H9 (cell line): ENCODE measurements around the gene CCL21. TPM values are rescaled to one million over a fixed set of nuclear protein-coding genes. Genes with fewer than 3 reads are reported as not detected.
A peak's percentile ranks its signal among the peaks of the same experiment; 100 is the strongest.

Experiments
- DNase-seq: peaks from one replicate; pipeline ENCODE4 v3.0.0-alpha.2; 2017
- H2AFZ ChIP-seq: one replicate; pipeline ENCODE4 v1.6.1; 2013; ENCODE audit warnings: mild to moderate bottlenecking, low read length, control low read depth, moderate library complexity
- H2AK5ac ChIP-seq: 2 replicates; pipeline ENCODE4 v1.6.1; 2013; ENCODE audit warnings: low read length, control low read depth, mixed read lengths; ENCODE audit not compliant: insufficient read length
- H2BK120ac ChIP-seq: one replicate; pipeline ENCODE4 v1.6.1; 2013; ENCODE audit warnings: low read depth, mild to moderate bottlenecking, low read length, control low read depth, inconsistent platforms; ENCODE audit not compliant: poor library complexity, severe bottlenecking
- H2BK12ac ChIP-seq: 2 replicates; pipeline ENCODE4 v1.6.1; 2013; ENCODE audit warnings: low read length, control low read depth, mixed read lengths, low read depth; ENCODE audit not compliant: insufficient read length
- H2BK15ac ChIP-seq: 2 replicates; pipeline ENCODE4 v1.6.1; 2013; ENCODE audit warnings: low read depth, low read length, control low read depth
- H2BK20ac ChIP-seq: one replicate; pipeline ENCODE4 v1.6.1; 2013; ENCODE audit warnings: low read depth, mild to moderate bottlenecking, low read length, control low read depth, inconsistent platforms; ENCODE audit not compliant: poor library complexity, severe bottlenecking
- H2BK5ac ChIP-seq: 2 replicates; pipeline ENCODE4 v1.6.1; 2013; ENCODE audit warnings: low read length, control low read depth, mixed read lengths; ENCODE audit not compliant: insufficient read length
- H3K14ac ChIP-seq: 2 replicates; pipeline ENCODE4 v1.6.1; 2013; ENCODE audit warnings: low read length, control low read depth; ENCODE audit not compliant: insufficient read depth
- H3K18ac ChIP-seq: 2 replicates; pipeline ENCODE4 v1.6.1; 2013; ENCODE audit warnings: low read depth, mild to moderate bottlenecking, mixed read lengths, low read length, control low read depth; ENCODE audit not compliant: insufficient read length
- H3K23ac ChIP-seq: 2 replicates; pipeline ENCODE4 v1.6.1; 2013; ENCODE audit warnings: low read length, control low read depth, mixed read lengths, low read depth; ENCODE audit not compliant: insufficient read length
- H3K23me2 ChIP-seq: 2 replicates; pipeline ENCODE4 v1.6.1; 2013; ENCODE audit warnings: low read depth, mild to moderate bottlenecking, mixed read lengths, low read length, control low read depth; ENCODE audit not compliant: insufficient read length, poor library complexity, severe bottlenecking
- H3K27ac ChIP-seq: 2 replicates; pipeline ENCODE4 v1.5.1; 2013; ENCODE audit warnings: low read length, control low read depth, mixed read lengths, low read depth; ENCODE audit not compliant: insufficient read length
- H3K27me3 ChIP-seq: 2 replicates; pipeline ENCODE4 v1.6.1; 2013; ENCODE audit warnings: low read length, control low read depth, inconsistent platforms; ENCODE audit not compliant: insufficient read depth
- H3K4ac ChIP-seq: 2 replicates; pipeline ENCODE4 v1.6.1; 2013; ENCODE audit warnings: low read depth, mild to moderate bottlenecking, control low read depth, inconsistent platforms, low read length, moderate library complexity
- H3K4me1 ChIP-seq: 2 replicates; pipeline ENCODE4 v1.6.1; 2013; ENCODE audit warnings: low read length, control low read depth, inconsistent platforms; ENCODE audit not compliant: insufficient read depth
- H3K4me2 ChIP-seq: 2 replicates; pipeline ENCODE4 v1.6.1; 2013; ENCODE audit warnings: low read length, control low read depth, mixed read lengths; ENCODE audit not compliant: insufficient read length, insufficient read depth
- H3K56ac ChIP-seq: 2 replicates; pipeline ENCODE4 v1.6.1; 2013; ENCODE audit warnings: low read depth, mild to moderate bottlenecking, mixed read lengths, low read length, control low read depth; ENCODE audit not compliant: insufficient read length
- H3K79me1 ChIP-seq: 2 replicates; pipeline ENCODE4 v1.6.1; 2013; ENCODE audit warnings: low read depth, mild to moderate bottlenecking, moderate library complexity, low read length, control low read depth, inconsistent platforms; ENCODE audit not compliant: insufficient read depth, poor library complexity, severe bottlenecking
- H3K79me2 ChIP-seq: 2 replicates; pipeline ENCODE4 v1.6.1; 2013; ENCODE audit warnings: low read length, control low read depth, inconsistent platforms; ENCODE audit not compliant: insufficient read depth
- H3K9ac ChIP-seq: 2 replicates; pipeline ENCODE4 v1.6.1; 2013; ENCODE audit warnings: low read length, control low read depth, mixed read lengths; ENCODE audit not compliant: insufficient read length; ENCODE audit errors: extremely low read depth
- H3K9me3 ChIP-seq: one replicate; pipeline ENCODE4 v1.6.1; 2013; ENCODE audit warnings: low read depth, low read length, inconsistent platforms; ENCODE audit not compliant: control insufficient read depth
- H3T11ph ChIP-seq: one replicate; pipeline ENCODE4 v1.6.1; 2013; ENCODE audit warnings: mild to moderate bottlenecking, low read length, control low read depth, inconsistent platforms
- H4K20me1 ChIP-seq: one replicate; pipeline ENCODE4 v1.6.1; 2013; ENCODE audit not compliant: control insufficient read depth, insufficient read length, insufficient read depth
- H4K5ac ChIP-seq: 2 replicates; pipeline ENCODE4 v1.6.1; 2013; ENCODE audit warnings: low read depth, mild to moderate bottlenecking, mixed read lengths, low read length, control low read depth; ENCODE audit not compliant: insufficient read length
- H4K8ac ChIP-seq: replicated peaks from 2 replicates; pipeline ENCODE4 v1.6.1; 2013; ENCODE audit warnings: low read length, control low read depth, mixed read lengths, low read depth; ENCODE audit not compliant: insufficient read length
- H4K91ac ChIP-seq: 2 replicates; pipeline ENCODE4 v1.6.1; 2013; ENCODE audit warnings: low read depth, mild to moderate bottlenecking, moderate library complexity, mixed read lengths, low read length, control low read depth; ENCODE audit not compliant: insufficient read length
- H3K27ac Mint-ChIP-seq, 3 experiments: 2 replicates in 2 of 3; 3 replicates in 1 of 3; pipeline ENCODE4 v1.8.0; 2020 to 2021; ENCODE audit warnings: mixed read lengths in 3 of 3, mild to moderate bottlenecking in 1 of 3, moderate library complexity in 1 of 3
- H3K27me3 Mint-ChIP-seq: 2 replicates; pipeline ENCODE4 v1.8.0; 2021; ENCODE audit warnings: low read depth, mild to moderate bottlenecking, moderate library complexity, mixed read lengths
- H3K36me3 Mint-ChIP-seq, 3 experiments: 2 replicates in 2 of 3; 3 replicates in 1 of 3; pipeline ENCODE4 v1.8.0; 2020 to 2021; ENCODE audit warnings: low read depth in 3 of 3, mixed read lengths in 3 of 3; ENCODE audit not compliant: insufficient read depth in 1 of 3
- H3K4me1 Mint-ChIP-seq, 2 experiments: 2 replicates each; pipeline ENCODE4 v1.8.0; 2020; ENCODE audit warnings: mixed read lengths in 2 of 2
- H3K4me3 Mint-ChIP-seq, 2 experiments: 2 replicates in 1 of 2; 3 replicates in 1 of 2; pipeline ENCODE4 v1.8.0; 2020 to 2021; ENCODE audit warnings: mild to moderate bottlenecking in 2 of 2, mixed read lengths in 2 of 2, moderate library complexity in 1 of 2
- H3K9me3 Mint-ChIP-seq, 2 experiments: 2 replicates in 1 of 2; 3 replicates in 1 of 2; pipeline ENCODE4 v1.8.0; 2020; ENCODE audit warnings: mild to moderate bottlenecking in 2 of 2, mixed read lengths in 2 of 2, moderate library complexity in 1 of 2
- WGBS: extraction: QIAGEN DNeasy Blood & Tissue Kit; methylation state at CpG from one replicate; pipeline ENCODE4 v1.1.7; 2013; ENCODE audit warnings: missing lambda C conversion rate, low lambda C conversion rate, mixed read lengths; ENCODE audit not compliant: insufficient read length; ENCODE audit errors: extremely low coverage; 5-methylcytosine and 5-hydroxymethylcytosine counted together
- total RNA-seq: library from RNA; stranded (reverse); gene quantifications from 2 replicates; pipeline ENCODE4 v1.2.1, GENCODE V29; 2021
- TF ChIP-seq, protein P1 (sequence below): fragments of 200-600 bp; sonication (generic); conservative IDR thresholded peaks from 3 replicates; pipeline ENCODE4 v1.8.0; 2021; ENCODE audit warnings: antibody characterized with exemption, mild to moderate bottlenecking

The CCL21 gene
- total RNA-seq, 1 experiment from 2014 or later = not detected

DNA sequence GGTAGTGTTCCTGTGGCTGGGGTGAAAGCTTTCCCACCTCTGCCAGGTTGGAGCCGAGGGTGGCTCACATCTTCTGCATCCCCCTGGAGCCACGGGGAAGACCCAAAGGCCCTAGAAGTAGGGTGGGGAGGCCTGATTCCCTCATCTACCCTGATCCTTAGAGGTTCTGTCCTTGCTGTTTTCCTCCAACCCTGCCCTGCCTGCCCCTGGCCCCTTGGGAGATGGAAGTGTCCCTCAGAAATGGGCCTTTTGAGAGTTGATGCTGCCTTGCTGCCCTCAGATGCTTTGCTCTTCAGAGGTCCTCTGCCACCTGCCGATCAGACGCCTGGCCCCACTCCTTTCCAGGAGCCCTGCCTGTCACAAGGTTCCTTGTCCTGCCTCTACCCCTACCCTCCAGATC, 25.1 kb downstream of the CCL21 start:
- H3K36me3 Mint-ChIP-seq = no peaks in the 10 kb centered on the region; a peak in 1 of 7 replicates
- no CpG with 5 or more reads among the region's 4 CpGs for WGBS

More for the DNA sequence above, 25.1 kb downstream of the CCL21 start:
- Histone ChIP-seq H3K79me2 (no peaks in the 10 kb centered on the region), H3K27ac (no peak overlapping the region), H3K9me3 (no peaks in the 10 kb centered on the region), H3K4me1 (peaks cover 8% of the 10 kb centered on the region; the same call in 1 of the 2 replicates), H3K4me2 (no peak overlapping the region), H2BK120ac (no peak overlapping the region), H4K5ac (no peak overlapping the region), H3K79me1 (no peaks in the 10 kb centered on the region), H2BK12ac (no peak overlapping the region), H3K23ac (no peak overlapping the region), H2BK20ac (no peak overlapping the region), H2BK15ac (no peak overlapping the region), H3K56ac (no peak overlapping the region), H3K14ac (no peak overlapping the region), H4K20me1 (no peaks in the 10 kb centered on the region), H3K18ac (no peak overlapping the region), H3K9ac (no peak overlapping the region), H4K91ac (no peak overlapping the region), H2BK5ac (no peak overlapping the region), H2AFZ (no peak overlapping the region), H2AK5ac (no peak overlapping the region), H4K8ac (no peak overlapping the region), H3K27me3 (no peaks in the 10 kb centered on the region), H3K23me2 (no peaks in the 10 kb centered on the region), H3T11ph (no peak overlapping the region), H3K4ac (no peak overlapping the region)
- H3K9me3 Mint-ChIP-seq = no peaks in the 10 kb centered on the region
- no peak overlapping the region for H3K4me3 Mint-ChIP-seq
- H3K27ac Mint-ChIP-seq = peak overlapping the region in 1 of 3 experiments; percentile 9; a peak in 1 of 7 replicates
- peaks cover 13 to 17% of the 10 kb centered on the region in 2 experiments for H3K4me1 Mint-ChIP-seq
- TF ChIP-seq, protein P1, sequence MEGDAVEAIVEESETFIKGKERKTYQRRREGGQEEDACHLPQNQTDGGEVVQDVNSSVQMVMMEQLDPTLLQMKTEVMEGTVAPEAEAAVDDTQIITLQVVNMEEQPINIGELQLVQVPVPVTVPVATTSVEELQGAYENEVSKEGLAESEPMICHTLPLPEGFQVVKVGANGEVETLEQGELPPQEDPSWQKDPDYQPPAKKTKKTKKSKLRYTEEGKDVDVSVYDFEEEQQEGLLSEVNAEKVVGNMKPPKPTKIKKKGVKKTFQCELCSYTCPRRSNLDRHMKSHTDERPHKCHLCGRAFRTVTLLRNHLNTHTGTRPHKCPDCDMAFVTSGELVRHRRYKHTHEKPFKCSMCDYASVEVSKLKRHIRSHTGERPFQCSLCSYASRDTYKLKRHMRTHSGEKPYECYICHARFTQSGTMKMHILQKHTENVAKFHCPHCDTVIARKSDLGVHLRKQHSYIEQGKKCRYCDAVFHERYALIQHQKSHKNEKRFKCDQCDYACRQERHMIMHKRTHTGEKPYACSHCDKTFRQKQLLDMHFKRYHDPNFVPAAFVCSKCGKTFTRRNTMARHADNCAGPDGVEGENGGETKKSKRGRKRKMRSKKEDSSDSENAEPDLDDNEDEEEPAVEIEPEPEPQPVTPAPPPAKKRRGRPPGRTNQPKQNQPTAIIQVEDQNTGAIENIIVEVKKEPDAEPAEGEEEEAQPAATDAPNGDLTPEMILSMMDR = no peak
- no peak for DNase-seq
- no peaks in the 10 kb centered on the region; the same call in none of the 2 replicates for H3K27me3 Mint-ChIP-seq
